ENCODE results near the gene TRAPPC3.
"Not testable (repeated sequence)": the region's sequence is repeated elsewhere in the genome, so short reads cannot be mapped to it uniquely, and the experiment has no call there.

The TRAPPC3 gene

DNA sequence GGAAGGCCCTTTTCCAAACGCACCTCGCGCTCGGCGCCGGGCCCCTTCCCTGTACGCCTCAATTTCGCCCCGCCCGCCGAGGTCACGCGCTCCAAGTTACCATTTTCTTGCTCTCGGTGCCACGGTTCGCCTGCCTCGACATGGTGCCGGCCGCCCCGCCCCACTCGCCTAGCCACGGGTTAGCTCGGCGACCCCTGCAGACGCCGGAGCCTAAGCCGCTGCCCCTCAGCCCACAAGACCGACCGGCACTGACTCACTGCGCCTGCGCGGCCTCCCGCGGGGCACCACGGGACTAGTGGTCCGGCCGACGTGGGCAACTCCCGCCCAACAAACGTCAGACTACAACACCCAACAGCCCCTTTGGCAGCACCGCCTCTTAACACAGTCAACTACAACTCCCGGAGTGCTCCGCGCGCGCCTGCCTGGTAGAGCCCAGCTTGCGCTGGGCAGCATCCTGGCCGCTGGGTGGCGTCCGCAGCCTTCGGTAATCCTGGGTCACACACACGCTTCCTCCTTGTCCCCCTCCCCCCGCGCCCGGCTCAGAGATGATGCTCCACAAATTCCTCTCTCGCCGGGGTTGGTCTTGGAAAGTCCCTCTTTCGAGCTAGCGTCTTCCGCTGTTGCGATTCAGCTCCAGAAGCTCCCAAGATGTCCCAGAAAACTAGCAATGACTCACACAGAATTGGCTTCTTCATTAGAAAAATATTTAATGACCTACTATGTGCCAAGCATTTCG, at the start of gene TRAPPC3:
Gene TRAPPC3, minus strand, starts transcription at position 250 of the 736 bp plus-strand sequence. Its CDS starts 108 bp downstream, at position 142.
- H3K79me2 ChIP-seq (ENCODE audit: insufficient read depth, low read length) = peaks cover 39% of the 10 kb centered on the region
- H3K36me3 ChIP-seq (ENCODE audit: insufficient read depth, low read length) = peaks cover 12% of the 10 kb centered on the region
- H3K4me3 ChIP-seq (ENCODE audit: low read depth in 1 of 2, low read length in 2 of 2) = peak within 1 kb of the TSS; percentile 60 to 92
- H3K9ac ChIP-seq (ENCODE audit: low read depth, low read length) = peak within 1 kb of the TSS; percentile 72
- no peaks in the 10 kb centered on the region for H3K27me3 ChIP-seq (ENCODE audit: insufficient read depth, low read length, poor library complexity)
- peak within 1 kb of the TSS; percentile 81 for H3K4me2 ChIP-seq (ENCODE audit: insufficient read depth, low read length)
- H3K27ac ChIP-seq (ENCODE audit: low read length) = peak within 1 kb of the TSS; percentile 79
- no peak for TF ChIP-seq EZH2 (IDR thresholded peaks at IDR 0.05; ENCODE audit: borderline replicate concordance, low read depth, low read length, severe bottlenecking)
- TF ChIP-seq, protein P1, sequence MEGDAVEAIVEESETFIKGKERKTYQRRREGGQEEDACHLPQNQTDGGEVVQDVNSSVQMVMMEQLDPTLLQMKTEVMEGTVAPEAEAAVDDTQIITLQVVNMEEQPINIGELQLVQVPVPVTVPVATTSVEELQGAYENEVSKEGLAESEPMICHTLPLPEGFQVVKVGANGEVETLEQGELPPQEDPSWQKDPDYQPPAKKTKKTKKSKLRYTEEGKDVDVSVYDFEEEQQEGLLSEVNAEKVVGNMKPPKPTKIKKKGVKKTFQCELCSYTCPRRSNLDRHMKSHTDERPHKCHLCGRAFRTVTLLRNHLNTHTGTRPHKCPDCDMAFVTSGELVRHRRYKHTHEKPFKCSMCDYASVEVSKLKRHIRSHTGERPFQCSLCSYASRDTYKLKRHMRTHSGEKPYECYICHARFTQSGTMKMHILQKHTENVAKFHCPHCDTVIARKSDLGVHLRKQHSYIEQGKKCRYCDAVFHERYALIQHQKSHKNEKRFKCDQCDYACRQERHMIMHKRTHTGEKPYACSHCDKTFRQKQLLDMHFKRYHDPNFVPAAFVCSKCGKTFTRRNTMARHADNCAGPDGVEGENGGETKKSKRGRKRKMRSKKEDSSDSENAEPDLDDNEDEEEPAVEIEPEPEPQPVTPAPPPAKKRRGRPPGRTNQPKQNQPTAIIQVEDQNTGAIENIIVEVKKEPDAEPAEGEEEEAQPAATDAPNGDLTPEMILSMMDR (IDR thresholded peaks at IDR 0.05; ENCODE audit: borderline replicate concordance, extremely low read depth, low read length, poor library complexity, severe bottlenecking) = peak; percentile 100
- peak; percentile 100 for DNase-seq
- peak; percentile 96 for ATAC-seq (ENCODE audit: insufficient read depth, low read depth)
- 0 out of 2 replicates have a peak, but pooled peaks cover 4% of the 10 kb centered on the region for H4K20me1 ChIP-seq (ENCODE audit: insufficient read depth, low read length)
- no peaks in the 10 kb centered on the region for H3K9me3 ChIP-seq (ENCODE audit: insufficient read depth, low read length, severe bottlenecking)
- peak within 1 kb of the TSS; percentile 78 for H2AFZ ChIP-seq (ENCODE audit: low read depth, low read length)
- peaks cover 52% of the 10 kb centered on the region for H3K4me1 ChIP-seq (ENCODE audit: insufficient read depth, low read length)

DNA sequence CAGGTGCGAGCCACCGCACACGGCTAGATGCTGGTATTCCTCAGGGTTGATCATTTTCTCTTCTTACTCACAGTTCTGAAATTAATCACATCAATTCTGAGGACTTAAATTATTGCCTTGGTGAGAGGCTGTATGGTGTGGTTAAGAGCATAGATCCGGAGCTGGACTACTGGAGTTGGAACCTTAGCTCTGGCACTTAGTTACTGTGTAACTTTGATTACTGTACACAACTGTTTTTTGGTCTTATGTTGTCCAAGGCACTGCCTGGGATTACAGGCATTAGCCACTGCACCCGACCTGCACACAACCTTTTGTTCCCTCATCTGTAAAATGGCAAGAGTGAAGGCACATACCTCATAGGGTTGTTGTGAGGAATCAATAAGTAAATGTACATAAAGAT, 49.4 kb upstream of the TRAPPC3 start:
- H3K27me3 ChIP-seq (ENCODE audit: insufficient read depth, low read length, poor library complexity) = peaks cover 9% of the 10 kb centered on the region
- ATAC-seq (ENCODE audit: insufficient read depth, low read depth) (no peak), DNase-seq (no peak)
- H3K4me2 ChIP-seq (ENCODE audit: insufficient read depth, low read length) = no peak overlapping the region
- H4K20me1 ChIP-seq (ENCODE audit: insufficient read depth, low read length) = no peaks in the 10 kb centered on the region
- no peaks in the 10 kb centered on the region for H3K4me1 ChIP-seq (ENCODE audit: insufficient read depth, low read length)
- H3K9me3 ChIP-seq (ENCODE audit: insufficient read depth, low read length, severe bottlenecking) = no peaks in the 10 kb centered on the region
- no peak for TF ChIP-seq EZH2 (IDR thresholded peaks at IDR 0.05; ENCODE audit: borderline replicate concordance, low read depth, low read length, severe bottlenecking)
- TF ChIP-seq, protein P1 (IDR thresholded peaks at IDR 0.05; ENCODE audit: borderline replicate concordance, extremely low read depth, low read length, poor library complexity, severe bottlenecking) = no peak
- H2AFZ ChIP-seq (ENCODE audit: low read depth, low read length) = no peak overlapping the region
- no peak overlapping the region for H3K9ac ChIP-seq (ENCODE audit: low read depth, low read length)
- no peak overlapping the region for H3K4me3 ChIP-seq (ENCODE audit: low read depth in 1 of 2, low read length in 2 of 2)
- no peaks in the 10 kb centered on the region for H3K36me3 ChIP-seq (ENCODE audit: insufficient read depth, low read length)
- H3K27ac ChIP-seq (ENCODE audit: low read length) = no peak overlapping the region
- no peaks in the 10 kb centered on the region for H3K79me2 ChIP-seq (ENCODE audit: insufficient read depth, low read length)

DNA sequence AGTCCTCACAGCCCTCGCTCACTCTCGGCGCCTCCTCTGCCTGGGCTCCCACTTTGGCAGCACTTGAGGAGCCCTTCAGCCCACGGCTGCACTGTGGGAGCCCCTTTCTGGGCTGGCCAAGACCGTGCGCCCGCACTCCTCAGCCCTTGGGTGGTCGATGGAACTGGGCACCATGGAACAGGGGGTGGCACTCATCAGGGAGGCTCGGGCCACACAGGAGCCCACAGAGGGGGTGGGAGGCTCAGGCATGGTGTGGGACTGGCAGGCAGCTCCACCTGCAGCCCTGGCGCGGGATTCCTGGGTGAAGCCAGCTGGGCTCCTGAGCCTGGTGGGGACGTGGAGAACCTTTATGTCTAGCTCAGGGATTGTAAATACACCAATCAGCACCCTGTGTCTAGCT, 47.5 kb upstream of the TRAPPC3 start:
- H3K27ac ChIP-seq (ENCODE audit: low read length); DNase-seq; H4K20me1 ChIP-seq (ENCODE audit: insufficient read depth, low read length); H3K4me2 ChIP-seq (ENCODE audit: insufficient read depth, low read length); H2AFZ ChIP-seq (ENCODE audit: low read depth, low read length); H3K9me3 ChIP-seq (ENCODE audit: insufficient read depth, low read length, severe bottlenecking); H3K79me2 ChIP-seq (ENCODE audit: insufficient read depth, low read length); H3K4me3 ChIP-seq (ENCODE audit: low read depth in 1 of 2, low read length in 2 of 2); H3K27me3 ChIP-seq (ENCODE audit: insufficient read depth, low read length, poor library complexity); H3K36me3 ChIP-seq (ENCODE audit: insufficient read depth, low read length); H3K9ac ChIP-seq (ENCODE audit: low read depth, low read length); ATAC-seq (ENCODE audit: insufficient read depth, low read depth); H3K4me1 ChIP-seq (ENCODE audit: insufficient read depth, low read length): not testable (repeated sequence)

DNA sequence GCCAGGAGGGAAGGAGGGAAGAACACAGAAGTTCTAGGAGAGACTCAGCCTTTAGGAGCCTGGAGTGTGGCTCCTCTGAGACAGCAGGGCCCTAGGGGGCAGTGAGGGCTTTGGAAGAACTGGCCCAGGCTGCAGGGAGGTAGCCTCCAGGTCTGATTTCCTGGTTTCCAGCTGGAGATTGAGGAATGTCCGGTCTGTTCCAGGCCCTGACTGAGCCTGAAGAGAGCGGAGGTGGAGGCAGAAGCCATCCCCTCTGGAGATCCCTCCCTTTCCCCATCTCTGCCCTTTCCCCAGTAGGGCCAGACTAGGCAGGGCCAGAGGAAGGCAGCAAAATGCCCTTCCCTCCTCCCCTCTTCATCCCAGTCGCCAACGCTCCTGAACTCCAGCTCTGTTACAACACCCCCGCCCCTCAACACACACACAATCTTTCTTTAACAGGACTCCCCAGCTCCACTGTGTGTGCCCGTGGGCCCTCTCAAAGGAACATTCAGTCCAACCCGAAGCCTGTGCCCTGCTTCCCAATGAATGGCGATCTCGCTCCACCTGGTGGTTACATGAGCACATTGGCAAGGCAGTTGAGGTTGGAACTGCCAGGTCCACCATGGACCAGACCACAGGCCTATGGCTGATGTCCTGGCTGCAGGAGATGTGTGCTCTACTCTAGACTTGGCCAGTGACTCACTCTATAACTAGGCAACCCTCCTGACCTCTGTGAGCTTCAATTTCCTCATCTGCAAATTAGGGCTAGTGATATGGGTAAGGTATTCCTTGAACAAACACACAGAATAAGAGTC, 38.7 kb upstream of the TRAPPC3 start:
- no peak overlapping the region for H3K4me2 ChIP-seq (ENCODE audit: insufficient read depth, low read length)
- ATAC-seq (ENCODE audit: insufficient read depth, low read depth) = peak; percentile 97

More for the DNA sequence above, 38.7 kb upstream of the TRAPPC3 start:
- Histone ChIP-seq H2AFZ (ENCODE audit: low read depth, low read length) (peak overlapping the region; percentile 72), H3K4me1 (ENCODE audit: insufficient read depth, low read length) (peaks cover 5% of the 10 kb centered on the region), H3K36me3 (ENCODE audit: insufficient read depth, low read length) (no peaks in the 10 kb centered on the region), H3K9me3 (ENCODE audit: insufficient read depth, low read length, severe bottlenecking) (no peaks in the 10 kb centered on the region), H4K20me1 (ENCODE audit: insufficient read depth, low read length) (no peaks in the 10 kb centered on the region), H3K27me3 (ENCODE audit: insufficient read depth, low read length, poor library complexity) (no peaks in the 10 kb centered on the region), H3K27ac (ENCODE audit: low read length) (0 out of 2 replicates have a peak overlapping the region, but pooled peaks have one; percentile 9), H3K79me2 (ENCODE audit: insufficient read depth, low read length) (no peaks in the 10 kb centered on the region), H3K4me3 (ENCODE audit: low read depth in 1 of 2, low read length in 2 of 2) (no peak overlapping the region), H3K9ac (ENCODE audit: low read depth, low read length) (0 out of 2 replicates have a peak overlapping the region, but pooled peaks have one; percentile 15)
- DNase-seq = peak; percentile 81
- TF ChIP-seq, protein P1 (IDR thresholded peaks at IDR 0.05; ENCODE audit: borderline replicate concordance, extremely low read depth, low read length, poor library complexity, severe bottlenecking) = peak; percentile 95
- TF ChIP-seq EZH2 (IDR thresholded peaks at IDR 0.05; ENCODE audit: borderline replicate concordance, low read depth, low read length, severe bottlenecking) = no peak
